HepG2 (cell line): Measurements from ENCODE around the gene HIPK3. TPM values are rescaled to one million over a fixed set of nuclear protein-coding genes. Genes with fewer than 3 reads are reported as not detected.
A peak's percentile ranks its signal among the peaks of the same experiment; 100 is the strongest.

ENCODE experiments used
- ATF7 ChIP-seq, 2 experiments: fragments of 450-650 bp in 1 of 2; sonication (generic) in 1 of 2; formaldehyde crosslinking in 1 of 2; IDR thresholded peaks; 2 replicates each; pipeline versions ENCODE4 v1.4.0 to v1.6.1; 2016 to 2020; ENCODE audit warnings: antibody characterized with exemption in 1 of 2, mild to moderate bottlenecking in 1 of 2, missing genetic modification reagents in 1 of 2
- HDAC2 ChIP-seq: sonication (generic); formaldehyde crosslinking; IDR thresholded peaks from 2 replicates; pipeline ENCODE4 v1.4.0; 2020; ENCODE audit warnings: missing genetic modification reagents
- HMGA1 ChIP-seq: sonication (generic); formaldehyde crosslinking; conservative IDR thresholded peaks from 2 replicates; pipeline ENCODE4 v1.4.0; 2020; ENCODE audit warnings: missing genetic modification reagents
- ISL2 ChIP-seq: sonication (generic); formaldehyde crosslinking; IDR thresholded peaks from 2 replicates; pipeline ENCODE4 v1.5.0; 2020; ENCODE audit warnings: missing genetic modification reagents
- ISX ChIP-seq: sonication (generic); formaldehyde crosslinking; conservative IDR thresholded peaks from 2 replicates; pipeline ENCODE4 v1.5.0; 2020; ENCODE audit warnings: missing genetic modification reagents
- MTF1 ChIP-seq: sonication (generic); formaldehyde crosslinking; IDR thresholded peaks from 2 replicates; pipeline ENCODE4 v1.5.0; 2020; ENCODE audit warnings: missing genetic modification reagents
- NFE2L2 ChIP-seq: fragments of 150-350 bp; IDR thresholded peaks from 2 replicates; pipeline ENCODE4 v1.6.1; 2014; ENCODE audit warnings: low read length
- NR2F2 ChIP-seq: IDR thresholded peaks from 2 replicates; pipeline ENCODE4 v1.6.1; 2012; ENCODE audit warnings: low read depth, inconsistent platforms, borderline replicate concordance
- PPARG ChIP-seq: conservative IDR thresholded peaks from 2 replicates; pipeline ENCODE4 v1.6.1; 2016; ENCODE audit warnings: missing biosample characterization, missing genetic modification reagents
- RFX5 ChIP-seq: IDR thresholded peaks from 2 replicates; pipeline ENCODE4 v1.6.1; 2011; ENCODE audit warnings: low read depth, low read length, improper control_type of control experiment
- RFXAP ChIP-seq: sonication (generic); formaldehyde crosslinking; IDR thresholded peaks from 2 replicates; pipeline ENCODE4 v1.4.0; 2020; ENCODE audit warnings: missing genetic modification reagents, borderline replicate concordance
- SMAD3 ChIP-seq: sonication (generic); formaldehyde crosslinking; IDR thresholded peaks from 2 replicates; pipeline ENCODE4 v1.4.0; 2020; ENCODE audit warnings: missing genetic modification reagents
- SP5 ChIP-seq: IDR thresholded peaks from 2 replicates; pipeline ENCODE4 v1.6.1; 2016; ENCODE audit warnings: low read depth, borderline replicate concordance
- SRSF9 ChIP-seq: fragments of 200-400 bp; formaldehyde crosslinking; IDR thresholded peaks from 2 replicates; pipeline ENCODE4 v1.6.1; 2018; ENCODE audit warnings: borderline replicate concordance, mild to moderate bottlenecking, low read depth, low read length; ENCODE audit not compliant: insufficient read depth, poor library complexity, severe bottlenecking
- ZFP82 ChIP-seq: sonication (generic); formaldehyde crosslinking; IDR thresholded peaks from 2 replicates; pipeline ENCODE4 v1.5.1; 2020; ENCODE audit warnings: mild to moderate bottlenecking, missing genetic modification reagents, borderline replicate concordance
- ZIK1 ChIP-seq: sonication (generic); formaldehyde crosslinking; IDR thresholded peaks from 2 replicates; pipeline ENCODE4 v1.5.0; 2020; ENCODE audit warnings: mild to moderate bottlenecking, low read depth, missing genetic modification reagents, borderline replicate concordance
- ZMYM4 ChIP-seq: sonication (generic); formaldehyde crosslinking; IDR thresholded peaks from 2 replicates; pipeline ENCODE4 v1.8.1; 2023; ENCODE audit warnings: mild to moderate bottlenecking, missing genetic modification reagents
- ZNF180 ChIP-seq: sonication (generic); formaldehyde crosslinking; IDR thresholded peaks from 2 replicates; pipeline ENCODE4 v1.4.0; 2020; ENCODE audit warnings: low read depth, missing genetic modification reagents, borderline replicate concordance
- ZNF264 ChIP-seq: sonication (generic); formaldehyde crosslinking; IDR thresholded peaks from 2 replicates; pipeline ENCODE4 v1.4.0; 2020; ENCODE audit warnings: missing genetic modification reagents
- ZNF7 ChIP-seq: IDR thresholded peaks from 2 replicates; pipeline ENCODE4 v1.6.1; 2016; ENCODE audit warnings: missing biosample characterization, missing genetic modification reagents
- ZNF746 ChIP-seq: sonication (generic); formaldehyde crosslinking; IDR thresholded peaks from 2 replicates; pipeline ENCODE4 v1.8.0; 2022; ENCODE audit warnings: mild to moderate bottlenecking, missing genetic modification reagents
- ZSCAN31 ChIP-seq: sonication (generic); formaldehyde crosslinking; IDR thresholded peaks from 2 replicates; pipeline ENCODE4 v1.5.0; 2020; ENCODE audit warnings: low read depth, mild to moderate bottlenecking, missing genetic modification reagents
- polyA plus RNA-seq, 8 experiments: library from polyadenylated mRNA; depleted of rRNA in 3 of 8; stranded (reverse) in 7 of 8; unstranded in 1 of 8; fragments of >200 nt; fragmentation: Illumina TruSeq in 4 of 8; extraction: Trizol in 4 of 8; gene quantifications; 2 replicates each; pipeline versions ENCODE4 v1.2.1 to v1.2.3, GENCODE V29; 2011 to 2016; ENCODE audit warnings: low read depth in 4 of 8, missing spikeins in 1 of 8, mixed read lengths in 1 of 8; ENCODE audit not compliant: insufficient read depth in 1 of 8
- total RNA-seq, 5 experiments: library from RNA; depleted of rRNA; stranded (reverse); fragments of >200 nt; fragmentation: Illumina TruSeq; extraction: Trizol; gene quantifications; 2 replicates each; pipeline ENCODE4 v1.2.3, GENCODE V29; 2016; ENCODE audit warnings: low read depth in 1 of 5
- TF ChIP-seq, protein P1 (sequence below): sonication (generic); formaldehyde crosslinking; IDR thresholded peaks from 2 replicates; pipeline ENCODE4 v1.4.0; 2020; ENCODE audit warnings: mild to moderate bottlenecking, missing genetic modification reagents
- TF ChIP-seq, protein P2 (sequence below): IDR thresholded peaks from 2 replicates; pipeline ENCODE4 v1.6.1; 2016
- TF ChIP-seq, protein P3 (sequence below): sonication (generic); formaldehyde crosslinking; IDR thresholded peaks from 2 replicates; pipeline ENCODE4 v1.8.1; 2023; ENCODE audit warnings: missing genetic modification reagents, mild to moderate bottlenecking, borderline replicate concordance
- TF ChIP-seq, protein P4 (sequence below): sonication (generic); formaldehyde crosslinking; IDR thresholded peaks from 2 replicates; pipeline ENCODE4 v1.5.0; 2020; ENCODE audit warnings: mild to moderate bottlenecking, missing genetic modification reagents

HIPK3 gene
- total and polyA plus RNA-seq, 2 of the 13 experiments (the other 11 are each of a cell fraction or from before 2014, with no cell fraction given): 20.5 to 44.3 TPM

DNA sequence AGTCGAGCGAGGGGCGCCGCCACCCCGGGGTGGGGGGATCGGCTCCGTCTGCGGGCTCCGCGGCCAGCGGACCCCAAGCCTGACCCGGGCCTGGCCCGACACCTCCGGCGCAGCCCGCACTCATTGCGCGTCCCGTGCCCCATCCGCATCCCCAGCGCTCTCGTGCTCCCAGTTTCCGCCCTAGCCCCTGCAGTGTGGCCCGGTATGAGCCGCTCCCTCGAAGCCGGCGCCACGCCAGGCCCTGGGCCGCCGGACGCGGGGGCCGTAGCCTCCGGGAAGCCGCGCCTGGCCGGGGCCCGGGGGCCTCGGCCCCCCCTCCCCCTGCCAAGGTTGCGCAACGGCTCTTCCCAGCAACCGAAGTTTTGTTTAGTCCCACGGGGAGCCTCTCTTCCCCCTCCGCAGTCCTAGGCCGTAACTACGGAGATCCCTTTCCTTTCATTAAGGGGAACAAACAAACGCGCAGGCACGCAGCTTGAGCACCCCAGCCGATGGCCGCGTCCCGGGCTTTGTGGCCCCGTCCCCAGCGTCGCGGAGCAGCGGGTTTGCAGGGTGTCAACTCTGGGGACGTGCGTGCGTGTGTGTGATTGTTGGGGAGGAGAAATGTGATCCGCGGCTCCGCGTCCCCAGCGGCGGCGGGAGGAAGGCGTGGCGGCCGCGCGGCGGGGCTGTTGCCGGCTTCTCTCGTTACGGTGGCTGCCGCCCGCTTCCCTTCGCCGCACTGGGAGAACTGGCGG lies 883 bp downstream of the HIPK3 start (continued):
- TF ChIP-seq ZFP82 (CRISPR knock-in tag): no peak
- 0 out of 2 replicates have a peak, but pooled peaks have one; percentile 72 for TF ChIP-seq ZIK1 (CRISPR knock-in tag)
- no peak for TF ChIP-seq SMAD3
- peak; percentile 80; the same call in 1 of the 2 replicates for TF ChIP-seq ZMYM4 (CRISPR knock-in tag)
- no peak for TF ChIP-seq NFE2L2
- TF ChIP-seq HDAC2 (CRISPR knock-in tag): peak; percentile 35
- peak; percentile 37; the same call in 1 of the 2 replicates for TF ChIP-seq ZSCAN31 (CRISPR knock-in tag)
- TF ChIP-seq RFX5: no peak
- TF ChIP-seq ZNF746: no peak; the same call in 1 of the 2 replicates
- TF ChIP-seq MTF1 (CRISPR knock-in tag): no peak
- TF ChIP-seq SP5 (CRISPR knock-in tag): peak; percentile 28; the same call in 1 of the 2 replicates
- no peak for TF ChIP-seq ZNF7 (CRISPR knock-in tag)
- TF ChIP-seq ISX (CRISPR knock-in tag): no peak; the same call in 1 of the 2 replicates
- 0 out of 2 replicates have a peak, but pooled peaks have one; percentile 12 for TF ChIP-seq RFXAP (CRISPR knock-in tag)
- TF ChIP-seq, protein P1, sequence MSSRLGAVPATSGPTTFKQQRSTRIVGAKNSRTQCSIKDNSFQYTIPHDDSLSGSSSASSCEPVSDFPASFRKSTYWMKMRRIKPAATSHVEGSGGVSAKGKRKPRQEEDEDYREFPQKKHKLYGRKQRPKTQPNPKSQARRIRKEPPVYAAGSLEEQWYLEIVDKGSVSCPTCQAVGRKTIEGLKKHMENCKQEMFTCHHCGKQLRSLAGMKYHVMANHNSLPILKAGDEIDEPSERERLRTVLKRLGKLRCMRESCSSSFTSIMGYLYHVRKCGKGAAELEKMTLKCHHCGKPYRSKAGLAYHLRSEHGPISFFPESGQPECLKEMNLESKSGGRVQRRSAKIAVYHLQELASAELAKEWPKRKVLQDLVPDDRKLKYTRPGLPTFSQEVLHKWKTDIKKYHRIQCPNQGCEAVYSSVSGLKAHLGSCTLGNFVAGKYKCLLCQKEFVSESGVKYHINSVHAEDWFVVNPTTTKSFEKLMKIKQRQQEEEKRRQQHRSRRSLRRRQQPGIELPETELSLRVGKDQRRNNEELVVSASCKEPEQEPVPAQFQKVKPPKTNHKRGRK (CRISPR knock-in tag): no peak
- no peak for TF ChIP-seq ATF7 (IDR thresholded peaks at IDR 0.05)
- no peak for TF ChIP-seq ATF7 (CRISPR knock-in tag; IDR thresholded peaks at IDR 0.05)
- TF ChIP-seq PPARG (CRISPR knock-in tag): no peak
- no peak for TF ChIP-seq NR2F2
- peak; percentile 23; the same call in 1 of the 2 replicates for TF ChIP-seq ISL2 (CRISPR knock-in tag)
- no peak for TF ChIP-seq HMGA1 (CRISPR knock-in tag)
- TF ChIP-seq, protein P2, sequence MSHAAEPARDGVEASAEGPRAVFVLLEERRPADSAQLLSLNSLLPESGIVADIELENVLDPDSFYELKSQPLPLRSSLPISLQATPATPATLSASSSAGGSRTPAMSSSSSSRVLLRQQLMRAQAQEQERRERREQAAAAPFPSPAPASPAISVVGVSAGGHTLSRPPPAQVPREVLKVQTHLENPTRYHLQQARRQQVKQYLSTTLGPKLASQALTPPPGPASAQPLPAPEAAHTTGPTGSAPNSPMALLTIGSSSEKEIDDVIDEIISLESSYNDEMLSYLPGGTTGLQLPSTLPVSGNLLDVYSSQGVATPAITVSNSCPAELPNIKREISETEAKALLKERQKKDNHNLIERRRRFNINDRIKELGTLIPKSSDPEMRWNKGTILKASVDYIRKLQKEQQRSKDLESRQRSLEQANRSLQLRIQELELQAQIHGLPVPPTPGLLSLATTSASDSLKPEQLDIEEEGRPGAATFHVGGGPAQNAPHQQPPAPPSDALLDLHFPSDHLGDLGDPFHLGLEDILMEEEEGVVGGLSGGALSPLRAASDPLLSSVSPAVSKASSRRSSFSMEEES (CRISPR knock-in tag): no peak; the same call in 1 of the 2 replicates
- TF ChIP-seq, protein P3, sequence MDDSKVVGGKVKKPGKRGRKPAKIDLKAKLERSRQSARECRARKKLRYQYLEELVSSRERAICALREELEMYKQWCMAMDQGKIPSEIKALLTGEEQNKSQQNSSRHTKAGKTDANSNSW (CRISPR knock-in tag): no peak
- no peak for TF ChIP-seq ZNF264
- TF ChIP-seq SRSF9: no peak
- no peak for TF ChIP-seq ZNF180 (CRISPR knock-in tag)
- TF ChIP-seq, protein P4, sequence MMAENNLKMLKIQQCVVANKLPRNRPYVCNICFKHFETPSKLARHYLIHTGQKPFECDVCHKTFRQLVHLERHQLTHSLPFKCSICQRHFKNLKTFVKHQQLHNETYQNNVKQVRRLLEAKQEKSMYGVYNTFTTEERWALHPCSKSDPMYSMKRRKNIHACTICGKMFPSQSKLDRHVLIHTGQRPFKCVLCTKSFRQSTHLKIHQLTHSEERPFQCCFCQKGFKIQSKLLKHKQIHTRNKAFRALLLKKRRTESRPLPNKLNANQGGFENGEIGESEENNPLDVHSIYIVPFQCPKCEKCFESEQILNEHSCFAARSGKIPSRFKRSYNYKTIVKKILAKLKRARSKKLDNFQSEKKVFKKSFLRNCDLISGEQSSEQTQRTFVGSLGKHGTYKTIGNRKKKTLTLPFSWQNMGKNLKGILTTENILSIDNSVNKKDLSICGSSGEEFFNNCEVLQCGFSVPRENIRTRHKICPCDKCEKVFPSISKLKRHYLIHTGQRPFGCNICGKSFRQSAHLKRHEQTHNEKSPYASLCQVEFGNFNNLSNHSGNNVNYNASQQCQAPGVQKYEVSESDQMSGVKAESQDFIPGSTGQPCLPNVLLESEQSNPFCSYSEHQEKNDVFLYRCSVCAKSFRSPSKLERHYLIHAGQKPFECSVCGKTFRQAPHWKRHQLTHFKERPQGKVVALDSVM (CRISPR knock-in tag): peak; percentile 62
